OCI-LY7 (cell line): ENCODE measurements around the gene FNDC3A.

Source experiments
- EZH2phosphoT487 ChIP-seq: fragments of 200-600 bp; sonication (generic); IDR thresholded peaks from 2 replicates; pipeline ENCODE4 v1.6.1; 2018; ENCODE audit warnings: low read depth, borderline replicate concordance, mild to moderate bottlenecking, mixed run types, antibody characterized with exemption, low read length, moderate library complexity, mixed read lengths
- TF ChIP-seq, protein P1 (sequence below): fragments of 200-600 bp; sonication (generic); conservative IDR thresholded peaks from 2 replicates; pipeline ENCODE4 v1.5.1; 2014; ENCODE audit warnings: mild to moderate bottlenecking, antibody characterized with exemption, low read length, moderate library complexity, mixed read lengths

DNA sequence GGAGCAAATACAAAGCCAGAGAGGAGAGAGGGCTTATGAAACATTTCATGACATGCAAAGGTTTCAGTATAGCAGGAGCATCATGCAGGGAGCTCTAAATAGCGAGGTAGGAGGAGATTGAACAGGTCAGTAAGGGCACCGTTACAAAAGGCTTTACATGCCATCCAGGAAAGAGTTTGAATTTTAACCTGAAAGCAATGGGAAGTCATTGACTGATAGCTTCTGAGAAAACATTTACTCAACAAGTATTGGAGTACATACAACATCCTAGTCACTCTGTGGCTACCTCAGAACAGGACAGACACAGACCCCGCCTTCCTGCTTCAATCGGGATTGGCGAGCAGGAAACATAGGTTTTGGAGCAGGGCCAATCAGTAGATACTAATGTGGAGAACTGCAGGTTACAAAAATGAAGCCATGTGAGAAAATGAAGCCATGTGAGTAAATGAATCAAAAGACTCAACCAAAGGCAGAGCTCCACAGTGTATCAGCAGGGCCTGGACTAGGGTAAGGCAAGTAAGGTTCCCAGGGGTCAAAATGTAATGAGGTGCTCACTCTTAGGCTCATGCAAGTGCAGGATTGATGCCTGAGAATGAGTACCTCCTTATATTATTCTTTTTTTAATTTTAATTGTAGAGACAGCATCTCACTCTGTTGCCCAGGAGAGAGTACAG lies 46.8 kb upstream of the FNDC3A start:
- TF ChIP-seq, protein P1, sequence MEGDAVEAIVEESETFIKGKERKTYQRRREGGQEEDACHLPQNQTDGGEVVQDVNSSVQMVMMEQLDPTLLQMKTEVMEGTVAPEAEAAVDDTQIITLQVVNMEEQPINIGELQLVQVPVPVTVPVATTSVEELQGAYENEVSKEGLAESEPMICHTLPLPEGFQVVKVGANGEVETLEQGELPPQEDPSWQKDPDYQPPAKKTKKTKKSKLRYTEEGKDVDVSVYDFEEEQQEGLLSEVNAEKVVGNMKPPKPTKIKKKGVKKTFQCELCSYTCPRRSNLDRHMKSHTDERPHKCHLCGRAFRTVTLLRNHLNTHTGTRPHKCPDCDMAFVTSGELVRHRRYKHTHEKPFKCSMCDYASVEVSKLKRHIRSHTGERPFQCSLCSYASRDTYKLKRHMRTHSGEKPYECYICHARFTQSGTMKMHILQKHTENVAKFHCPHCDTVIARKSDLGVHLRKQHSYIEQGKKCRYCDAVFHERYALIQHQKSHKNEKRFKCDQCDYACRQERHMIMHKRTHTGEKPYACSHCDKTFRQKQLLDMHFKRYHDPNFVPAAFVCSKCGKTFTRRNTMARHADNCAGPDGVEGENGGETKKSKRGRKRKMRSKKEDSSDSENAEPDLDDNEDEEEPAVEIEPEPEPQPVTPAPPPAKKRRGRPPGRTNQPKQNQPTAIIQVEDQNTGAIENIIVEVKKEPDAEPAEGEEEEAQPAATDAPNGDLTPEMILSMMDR: no peak
- no peak for TF ChIP-seq EZH2phosphoT487
